ENCODE results near the gene EIF1AY. TPM values are rescaled to one million over a fixed set of nuclear protein-coding genes. Genes with fewer than 3 reads are reported as not detected.
A peak's percentile ranks its signal among the peaks of the same experiment; 100 is the strongest.

The EIF1AY gene
- 100 to 1,000 TPM in 1 of 9 donors, 10 to 100 TPM in 2, not detected in 6; 25.4 to 109 (median 36.7) TPM for total RNA-seq
- polyA plus RNA-seq = 100 to 1,000 TPM in 1 of 3 donors, 10 to 100 TPM in 1, not detected in 1; 26.9 to 113 TPM
- long read RNA-seq, donor 1 = 0 reads
- long read RNA-seq, donor 2, transcript EIF1AY-201 (7 exons, 1,390 nt) = major isoform, 45 of 64 reads
- long read RNA-seq, donor 2, partial matches to known transcripts = 12 of 64 reads
- long read RNA-seq, donor 2, other reads (novel, unspliced or antisense) = 0 of 64 reads
- long read RNA-seq, donor 3 = 0 reads
- long read RNA-seq, donor 4, transcript EIF1AY-201 (7 exons, 1,390 nt) = major isoform, 37 of 45 reads
- long read RNA-seq, donor 4, partial matches to known transcripts = 7 of 45 reads
- long read RNA-seq, donor 4, other reads (novel, unspliced or antisense) = 1 of 45 reads
- long read RNA-seq, donor 5 = 0 reads
- long read RNA-seq, donor 6, transcript EIF1AY-201 (7 exons, 1,390 nt) = major isoform, 19 of 24 reads
- long read RNA-seq, donor 6, partial matches to known transcripts = 2 of 24 reads
- long read RNA-seq, donor 6, other reads (novel, unspliced or antisense) = 3 of 24 reads
- long read RNA-seq, donor 7, transcript EIF1AY-201 (7 exons, 1,390 nt) = major isoform, 61 of 74 reads
- long read RNA-seq, donor 7, transcript EIF1AY-205 (3 exons, 641 nt) = minor isoform, 5 of 74 reads
- long read RNA-seq, donor 7, partial matches to known transcripts = 5 of 74 reads
- long read RNA-seq, donor 7, other reads (novel, unspliced or antisense) = 0 of 74 reads
- long read RNA-seq, donor 8, transcript EIF1AY-201 (7 exons, 1,390 nt) = major isoform, 73 of 85 reads
- long read RNA-seq, donor 8, partial matches to known transcripts = 0 of 85 reads
- long read RNA-seq, donor 8, other reads (novel, unspliced or antisense) = 8 of 85 reads
- long read RNA-seq, donor 9 = 0 reads
- long read RNA-seq, donor 10 = 0 reads

DNA sequence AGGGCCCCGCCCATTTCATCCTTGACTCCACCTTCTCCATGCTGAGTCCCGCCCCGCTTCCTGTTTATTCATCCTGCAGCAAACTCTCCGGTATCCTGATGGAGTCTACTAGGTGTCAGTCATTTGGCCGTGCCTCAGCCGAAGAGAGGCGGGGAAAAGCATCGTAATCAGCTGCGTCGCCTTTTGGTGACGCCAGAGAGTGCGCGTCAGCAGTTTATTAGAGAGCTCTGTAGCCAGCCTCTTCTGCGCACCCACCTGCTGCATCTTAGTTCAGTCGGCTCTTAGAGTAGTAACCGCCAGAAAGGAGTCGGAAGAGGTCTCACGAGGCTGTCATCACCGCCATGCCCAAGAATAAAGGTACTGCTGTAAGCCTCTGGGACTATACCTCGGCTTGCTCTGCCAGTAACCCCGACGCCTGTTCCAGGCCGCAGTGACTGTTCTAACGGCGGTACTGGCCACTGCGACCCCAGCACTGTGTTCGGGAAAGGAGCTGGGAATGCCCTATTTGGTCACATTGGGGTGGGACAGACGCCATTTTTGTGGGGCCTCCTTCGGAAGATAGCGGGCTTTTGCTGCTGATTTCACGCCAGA is at the start of gene EIF1AY:
TSS of gene EIF1AY (plus strand) at position 246 of the 591 bp plus-strand sequence. CDS start at position 342, 96 bp downstream.
- Histone ChIP-seq H3K4me1 (replicated peaks in 1 of 2) (no peaks in the 10 kb centered on the region), H3K27ac (peak within 1 kb of the TSS in 2 of 5 donors; percentile 93 to 95), H3K9me3 (replicated peaks in 1 of 3) (no peaks in the 10 kb centered on the region), H3K27me3 (no peaks in the 10 kb centered on the region), H3K4me3 (peak within 1 kb of the TSS in 2 of 4 donors; percentile 75 to 83), H3K36me3 (replicated peaks in 1 of 2) (no peaks in the 10 kb centered on the region)
- 0 to 1% methylated on average over 11 to 31 of the region's 31 CpGs; no CpG with 5 or more reads in 2 of the 4 donors for WGBS, 4 donors
- intact Hi-C loops (cut with DNase I) = no loop called here
- TF ChIP-seq POLR2A (IDR thresholded peaks at IDR 0.05) (no peak), CTCF (IDR thresholded peaks at IDR 0.05) (no peak)
- peak in 2 of 7 donors; percentile 95 to 98 for DNase-seq

DNA sequence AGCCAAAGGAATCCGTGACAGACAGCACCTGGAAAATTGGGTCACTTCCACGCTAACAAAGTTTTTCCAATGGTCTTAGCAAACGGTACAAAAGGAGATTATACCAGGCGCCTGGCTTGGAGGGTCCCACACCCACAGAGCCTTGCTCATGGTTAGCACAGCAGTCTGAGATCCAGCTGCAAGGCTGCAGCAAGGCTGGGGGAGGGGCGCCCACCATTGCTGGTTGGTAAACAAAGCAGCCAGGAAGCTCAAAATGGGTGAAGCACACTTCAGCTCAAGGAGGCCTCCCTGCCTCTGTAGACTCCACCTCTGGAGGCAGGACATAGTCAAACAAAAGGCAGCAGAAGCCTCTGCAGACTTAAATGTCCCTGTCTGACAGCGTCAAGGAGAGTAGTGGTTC is 47.1 kb upstream of the EIF1AY start:
- Histone ChIP-seq H3K4me3 (no peak overlapping the region), H3K27me3 (no peaks in the 10 kb centered on the region), H3K27ac (no peak overlapping the region), H3K36me3 (replicated peaks in 1 of 2) (no peaks in the 10 kb centered on the region), H3K4me1 (replicated peaks in 1 of 2) (no peaks in the 10 kb centered on the region), H3K9me3 (replicated peaks in 1 of 3) (no peaks in the 10 kb centered on the region)
- 60 to 93% methylated on average over 3 to 6 of the region's 6 CpGs; no CpG with 5 or more reads in 2 of the 4 donors for WGBS, 4 donors
- TF ChIP-seq POLR2A (IDR thresholded peaks at IDR 0.05) = no peak
- no peak for TF ChIP-seq CTCF (IDR thresholded peaks at IDR 0.05)
- no peak for DNase-seq
- intact Hi-C loops (cut with DNase I) = no loop called here

- no peak overlapping the region for H3K27ac ChIP-seq
- H3K9me3 ChIP-seq (replicated peaks in 1 of 3) = no peaks in the 10 kb centered on the region
- intact Hi-C loops (cut with DNase I) = no loop called here
- TF ChIP-seq POLR2A (IDR thresholded peaks at IDR 0.05) = no peak
- TF ChIP-seq CTCF (IDR thresholded peaks at IDR 0.05) = no peak
- 50 to 87% methylated on average over 1 of the region's 1 CpG; no CpG with 5 or more reads in 2 of the 4 donors for WGBS, 4 donors
- no peaks in the 10 kb centered on the region for H3K4me1 ChIP-seq (replicated peaks in 1 of 2)
- H3K36me3 ChIP-seq (replicated peaks in 1 of 2) = no peaks in the 10 kb centered on the region
- DNase-seq = no peak
- no peak overlapping the region for H3K4me3 ChIP-seq
- H3K27me3 ChIP-seq = no peaks in the 10 kb centered on the region
These were observed 37.4 kb upstream of the EIF1AY start for GRCh38 chrY:20538186-20538585.

- Histone ChIP-seq H3K4me1 (replicated peaks in 1 of 2) (no peaks in the 10 kb centered on the region), H3K4me3 (no peak overlapping the region), H3K36me3 (replicated peaks in 1 of 2) (no peaks in the 10 kb centered on the region), H3K9me3 (replicated peaks in 1 of 3) (no peaks in the 10 kb centered on the region), H3K27me3 (no peaks in the 10 kb centered on the region), H3K27ac (no peak overlapping the region)
- DNase-seq = no peak
- TF ChIP-seq POLR2A (IDR thresholded peaks at IDR 0.05) = no peak
- TF ChIP-seq CTCF (IDR thresholded peaks at IDR 0.05) = no peak
- intact Hi-C loops (cut with DNase I) = no loop called here
These were observed 36.6 kb upstream of the EIF1AY start for GRCh38 chrY:20538933-20539332.

All from adrenal gland (tissue), 19 donors.